Natural killer cell (primary cell): ENCODE data around the gene SMAD2. TPM values are rescaled to one million over a fixed set of nuclear protein-coding genes. Genes with fewer than 3 reads are reported as not detected.

Experiments
- ATAC-seq, 3 donors: fragments of 150-1000 bp in 2 of 3; fragments of 200-7000 bp in 1 of 3; cut with Tn5 transposase; 1 replicate in 1 of 3; 2 replicates in 2 of 3; pipeline ENCODE4 v1.10.0; 2021; ENCODE audit warnings: mild to moderate bottlenecking in 2 of 3, moderate library complexity in 2 of 3
- DNase-seq, 2 donors: peaks; one replicate each; pipeline versions ENCODE4 v3.0.0 to v3.0.0-alpha.2; 2013 to 2021; ENCODE audit warnings: mixed read lengths in 1 of 2
- H3K27ac ChIP-seq: one replicate; pipeline ENCODE4 v1.5.1; 2013; ENCODE audit warnings: mild to moderate bottlenecking, low read length
- H3K27me3 ChIP-seq: one replicate; pipeline ENCODE4 v1.6.1; 2013; ENCODE audit warnings: low read length; ENCODE audit not compliant: control insufficient read depth, insufficient read depth
- H3K36me3 ChIP-seq: one replicate; pipeline ENCODE4 v1.6.1; 2013; ENCODE audit warnings: low read length; ENCODE audit not compliant: control insufficient read depth, insufficient read depth
- H3K4me1 ChIP-seq: one replicate; pipeline ENCODE4 v1.6.1; 2013; ENCODE audit warnings: low read length; ENCODE audit not compliant: control insufficient read depth, insufficient read depth
- H3K4me3 ChIP-seq: one replicate; pipeline ENCODE4 v1.5.1; 2013; ENCODE audit warnings: low read length
- H3K9me3 ChIP-seq: one replicate; pipeline ENCODE4 v1.6.1; 2013; ENCODE audit warnings: low read length; ENCODE audit not compliant: control insufficient read depth, insufficient read depth
- H3K27ac Mint-ChIP-seq, 2 donors: one replicate each; pipeline ENCODE4 v1.8.0; 2022; ENCODE audit warnings: mild to moderate bottlenecking in 2 of 2, mixed read lengths in 2 of 2, moderate library complexity in 1 of 2
- H3K27me3 Mint-ChIP-seq, 2 donors: one replicate each; pipeline ENCODE4 v1.8.0; 2022; ENCODE audit warnings: low read depth in 2 of 2, mixed read lengths in 2 of 2
- H3K36me3 Mint-ChIP-seq: one replicate; pipeline ENCODE4 v1.8.0; 2022; ENCODE audit warnings: mixed read lengths
- H3K4me1 Mint-ChIP-seq, 2 donors: one replicate each; pipeline ENCODE4 v1.8.0; 2022; ENCODE audit warnings: mixed read lengths in 2 of 2
- H3K4me3 Mint-ChIP-seq: one replicate; pipeline ENCODE4 v1.8.0; 2022; ENCODE audit warnings: mild to moderate bottlenecking, moderate library complexity, mixed read lengths
- H3K9me3 Mint-ChIP-seq, 2 donors: one replicate each; pipeline ENCODE4 v1.8.0; 2022; ENCODE audit warnings: mixed read lengths in 2 of 2
- WGBS: methylation state at CpG from one replicate; pipeline ENCODE4 v1.1.7; 2013; ENCODE audit warnings: missing lambda C conversion rate; ENCODE audit not compliant: insufficient coverage; 5-methylcytosine and 5-hydroxymethylcytosine counted together
- intact Hi-C: fragments of 100-400 bp; cut with micrococcal nuclease; formaldehyde crosslinking; loops from one replicate; pipeline ENCODE4 v1.14.2; 2022
- total RNA-seq, 4 donors: library from RNA; stranded (reverse); fragments of 120-200 nt in 1 of 4; gene quantifications; one replicate each; pipeline versions ENCODE4 v1.2.3 to v1.2.4, GENCODE V29; 2013 to 2022
- TF ChIP-seq, protein P1 (sequence below): fragments of 200-600 bp; IDR thresholded peaks from one replicate; pipeline ENCODE4 v1.8.0; 2022; ENCODE audit warnings: antibody characterized with exemption

The SMAD2 gene
- total RNA-seq, 3 donors from 2014 or later (not counting 1 experiment from before 2014, with no cell fraction given): 138 to 160 (median 148) TPM

DNA sequence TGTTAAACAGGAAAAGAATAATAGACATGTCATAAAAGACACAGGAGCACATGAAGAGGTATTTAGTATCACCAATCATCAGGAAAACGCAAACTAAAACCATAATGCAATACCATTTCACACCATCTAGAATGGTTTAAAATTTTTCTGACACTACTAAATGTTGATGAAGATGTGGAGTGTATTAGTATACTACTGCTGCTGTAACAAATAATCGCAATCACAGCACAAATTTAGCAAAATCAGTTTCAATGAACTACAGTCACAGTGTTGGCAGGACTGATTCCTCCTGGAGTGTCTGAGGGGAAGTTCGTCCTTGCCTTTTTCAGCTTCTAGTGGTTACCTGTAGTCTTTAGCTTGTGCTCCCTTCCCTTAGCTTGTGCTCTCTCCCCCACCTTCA is 24.1 kb downstream of the SMAD2 start:
- Mint-ChIP-seq H3K9me3 (peaks cover 5 to 16% of the 10 kb centered on the region in 2 donors), H3K4me1 (peaks cover 73 to 93% of the 10 kb centered on the region in 2 donors), H3K27ac (peak overlapping the region; percentile 33 to 67), H3K4me3 (no peak overlapping the region), H3K27me3 (no peaks in the 10 kb centered on the region), H3K36me3 (peaks cover 12% of the 10 kb centered on the region)
- peaks cover 2% of the 10 kb centered on the region for H3K36me3 ChIP-seq
- no peak for ATAC-seq
- H3K27me3 ChIP-seq: no peaks in the 10 kb centered on the region
- 95% methylated on average over 2 of the region's 3 CpGs for WGBS
- TF ChIP-seq, protein P1, sequence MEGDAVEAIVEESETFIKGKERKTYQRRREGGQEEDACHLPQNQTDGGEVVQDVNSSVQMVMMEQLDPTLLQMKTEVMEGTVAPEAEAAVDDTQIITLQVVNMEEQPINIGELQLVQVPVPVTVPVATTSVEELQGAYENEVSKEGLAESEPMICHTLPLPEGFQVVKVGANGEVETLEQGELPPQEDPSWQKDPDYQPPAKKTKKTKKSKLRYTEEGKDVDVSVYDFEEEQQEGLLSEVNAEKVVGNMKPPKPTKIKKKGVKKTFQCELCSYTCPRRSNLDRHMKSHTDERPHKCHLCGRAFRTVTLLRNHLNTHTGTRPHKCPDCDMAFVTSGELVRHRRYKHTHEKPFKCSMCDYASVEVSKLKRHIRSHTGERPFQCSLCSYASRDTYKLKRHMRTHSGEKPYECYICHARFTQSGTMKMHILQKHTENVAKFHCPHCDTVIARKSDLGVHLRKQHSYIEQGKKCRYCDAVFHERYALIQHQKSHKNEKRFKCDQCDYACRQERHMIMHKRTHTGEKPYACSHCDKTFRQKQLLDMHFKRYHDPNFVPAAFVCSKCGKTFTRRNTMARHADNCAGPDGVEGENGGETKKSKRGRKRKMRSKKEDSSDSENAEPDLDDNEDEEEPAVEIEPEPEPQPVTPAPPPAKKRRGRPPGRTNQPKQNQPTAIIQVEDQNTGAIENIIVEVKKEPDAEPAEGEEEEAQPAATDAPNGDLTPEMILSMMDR: no peak
- no peak for DNase-seq
- peaks cover 12% of the 10 kb centered on the region for H3K4me1 ChIP-seq
- intact Hi-C loops: no loop called here
- H3K27ac ChIP-seq: no peak overlapping the region
- peaks cover 12% of the 10 kb centered on the region for H3K9me3 ChIP-seq
- no peak overlapping the region for H3K4me3 ChIP-seq

DNA sequence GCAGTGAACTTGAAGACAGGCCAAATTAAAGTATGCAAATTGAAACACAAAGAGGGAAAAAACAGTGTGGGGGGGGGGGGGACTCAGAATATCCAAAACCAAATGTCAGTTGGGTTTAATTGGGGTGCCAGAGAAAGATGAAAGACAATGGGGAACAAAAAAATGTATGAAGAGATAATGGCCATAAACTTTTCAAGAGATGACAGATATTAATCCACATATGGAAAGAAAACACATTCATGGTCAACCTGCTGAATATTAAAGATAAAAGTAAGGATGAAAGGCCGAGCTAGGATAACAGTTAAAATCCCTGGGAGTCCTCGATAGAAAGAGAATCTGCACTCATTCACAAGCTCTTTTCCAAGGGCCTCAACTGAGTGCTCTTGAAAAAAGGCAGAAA is 26.6 kb downstream of the SMAD2 start:
- no peaks in the 10 kb centered on the region for H3K27me3 ChIP-seq
- H3K9me3 ChIP-seq: peaks cover 12% of the 10 kb centered on the region
- H3K27me3 Mint-ChIP-seq: no peaks in the 10 kb centered on the region
- H3K36me3 ChIP-seq: no peaks in the 10 kb centered on the region
- H3K4me1 ChIP-seq: peaks cover 12% of the 10 kb centered on the region
- H3K4me1 Mint-ChIP-seq: peaks cover 76 to 95% of the 10 kb centered on the region in 2 donors
- peak overlapping the region; percentile 88 to 98 for H3K27ac Mint-ChIP-seq
- peaks cover 5 to 16% of the 10 kb centered on the region in 2 donors for H3K9me3 Mint-ChIP-seq
- DNase-seq (no peak), ATAC-seq (no peak)
- TF ChIP-seq, protein P1: no peak
- intact Hi-C loops: no loop called here
- H3K4me3 Mint-ChIP-seq: no peak overlapping the region
- peaks cover 12% of the 10 kb centered on the region for H3K36me3 Mint-ChIP-seq
- 100% methylated on average over 2 of the region's 2 CpGs for WGBS
- H3K27ac ChIP-seq: no peak overlapping the region
- no peak overlapping the region for H3K4me3 ChIP-seq

DNA sequence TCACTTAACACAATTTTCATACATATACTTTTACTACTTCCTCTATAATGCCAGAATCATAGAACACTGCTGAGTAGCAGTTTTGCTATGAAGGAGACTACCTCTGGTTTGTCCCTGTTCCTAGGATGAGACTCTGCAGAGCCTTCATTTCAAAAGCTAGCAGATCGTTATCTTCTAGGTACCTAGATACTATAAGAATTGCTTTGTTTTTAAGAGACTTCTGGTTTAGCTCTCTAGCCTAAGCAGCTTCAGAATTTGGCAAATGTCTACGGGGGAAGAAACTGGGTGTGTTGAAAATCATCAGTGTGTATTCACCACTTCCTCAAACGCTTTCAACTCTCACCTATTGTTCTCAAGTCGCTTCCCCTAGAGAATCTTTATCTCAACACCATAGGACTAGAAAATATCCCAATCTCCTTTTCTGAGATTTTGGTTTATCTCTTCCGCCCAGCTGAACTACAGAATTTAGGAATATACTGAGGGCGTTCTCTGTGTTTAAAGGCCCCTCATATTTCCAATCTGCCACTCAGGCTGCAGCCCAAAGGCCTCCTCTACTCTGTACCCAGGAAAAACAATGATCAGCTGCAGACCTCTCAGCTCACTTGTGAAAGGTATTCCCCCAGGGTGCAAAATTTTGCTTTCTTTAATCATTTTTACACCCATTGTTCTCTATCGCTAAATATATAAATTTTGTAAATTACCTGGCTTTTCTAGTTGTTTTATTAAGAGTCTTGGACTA is 28.7 kb downstream of the SMAD2 start:
- H3K4me3 ChIP-seq: no peak overlapping the region
- peak in 1 of 2 donors; percentile 65 for DNase-seq
- ATAC-seq: peak; percentile 84 to 92 (median 88)
- Mint-ChIP-seq H3K36me3 (peaks cover 9% of the 10 kb centered on the region), H3K9me3 (peaks cover 5 to 15% of the 10 kb centered on the region in 2 donors), H3K4me1 (peaks cover 72 to 94% of the 10 kb centered on the region in 2 donors), H3K4me3 (peak overlapping the region; percentile 82), H3K27me3 (no peaks in the 10 kb centered on the region), H3K27ac (peak overlapping the region; percentile 88 to 98)
- intact Hi-C loops: loop anchor here (1.0 kb wide), 1 partner anchor 27 kb away; no protein-coding TSS in a partner anchor
- TF ChIP-seq, protein P1: no peak
- H3K9me3 ChIP-seq: peaks cover 12% of the 10 kb centered on the region
- 18% methylated on average over 6 of the region's 7 CpGs for WGBS
- H3K36me3 ChIP-seq: no peaks in the 10 kb centered on the region
- H3K4me1 ChIP-seq: peaks cover 12% of the 10 kb centered on the region
- peak overlapping the region; percentile 68 for H3K27ac ChIP-seq
- no peaks in the 10 kb centered on the region for H3K27me3 ChIP-seq
